Measurements from ENCODE around the gene MARF1. TPM values are rescaled to one million over a fixed set of nuclear protein-coding genes. Genes with fewer than 3 reads are reported as not detected.

The MARF1 gene
- total RNA-seq, 1 donor from 2014 or later, result 16.0 TPM

GRCh38 chr16:15644267-15644961 lies 1.5 kb upstream of the MARF1 start:
- Histone ChIP-seq H3K36me3 (no peaks in the 10 kb centered on the region), H3K9me3 (no peaks in the 10 kb centered on the region), H3K4me3 (peak overlapping the region in 1 of 2 donors; percentile 96), H3K27ac (peak overlapping the region; percentile 98), H3K4me1 (peaks cover 0 to 13% of the 10 kb centered on the region in 2 donors), H3K27me3 (no peaks in the 10 kb centered on the region)
- intact Hi-C loops (cut with DNase I), result no loop called here
- no peak for DNase-seq (ENCODE audit: low spot score in 2 of 2)
- TF ChIP-seq, protein P1, sequence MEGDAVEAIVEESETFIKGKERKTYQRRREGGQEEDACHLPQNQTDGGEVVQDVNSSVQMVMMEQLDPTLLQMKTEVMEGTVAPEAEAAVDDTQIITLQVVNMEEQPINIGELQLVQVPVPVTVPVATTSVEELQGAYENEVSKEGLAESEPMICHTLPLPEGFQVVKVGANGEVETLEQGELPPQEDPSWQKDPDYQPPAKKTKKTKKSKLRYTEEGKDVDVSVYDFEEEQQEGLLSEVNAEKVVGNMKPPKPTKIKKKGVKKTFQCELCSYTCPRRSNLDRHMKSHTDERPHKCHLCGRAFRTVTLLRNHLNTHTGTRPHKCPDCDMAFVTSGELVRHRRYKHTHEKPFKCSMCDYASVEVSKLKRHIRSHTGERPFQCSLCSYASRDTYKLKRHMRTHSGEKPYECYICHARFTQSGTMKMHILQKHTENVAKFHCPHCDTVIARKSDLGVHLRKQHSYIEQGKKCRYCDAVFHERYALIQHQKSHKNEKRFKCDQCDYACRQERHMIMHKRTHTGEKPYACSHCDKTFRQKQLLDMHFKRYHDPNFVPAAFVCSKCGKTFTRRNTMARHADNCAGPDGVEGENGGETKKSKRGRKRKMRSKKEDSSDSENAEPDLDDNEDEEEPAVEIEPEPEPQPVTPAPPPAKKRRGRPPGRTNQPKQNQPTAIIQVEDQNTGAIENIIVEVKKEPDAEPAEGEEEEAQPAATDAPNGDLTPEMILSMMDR (IDR thresholded peaks at IDR 0.05), result no peak

GRCh38 chr16:15643946-15644250 lies 944 bp upstream of the MARF1 start:
- intact Hi-C loops (cut with DNase I), result loop anchor here (2.0 kb wide), 3 partner anchors 29 to 551 kb away; no protein-coding TSS in a partner anchor
- DNase-seq (ENCODE audit: low spot score in 2 of 2), result no peak

DNA sequence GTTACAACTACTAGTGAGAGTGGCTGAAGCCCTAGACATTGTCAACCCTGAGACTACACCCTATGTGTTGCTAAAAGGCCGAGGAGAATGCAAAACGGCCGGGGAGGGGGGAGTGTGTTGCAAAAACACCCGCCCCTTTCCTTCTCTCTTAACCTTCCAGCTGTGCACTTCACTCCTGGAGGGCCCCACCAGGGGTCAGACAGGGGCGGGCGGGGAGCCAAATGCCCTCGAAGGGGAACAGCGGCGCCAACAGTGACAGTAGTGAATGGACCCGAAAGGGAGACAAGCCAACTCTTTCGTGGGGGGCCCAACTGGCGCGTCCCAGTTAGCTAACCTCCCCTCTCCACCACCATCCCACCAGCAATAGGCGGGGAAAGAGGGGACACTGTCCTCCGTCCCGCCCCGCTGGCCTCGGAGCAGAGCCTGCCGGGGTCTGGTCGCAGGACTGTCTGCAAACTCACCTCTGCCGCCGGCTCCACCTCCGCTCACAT lies 352 bp downstream of the MARF1 start:
- TF ChIP-seq, protein P1 (IDR thresholded peaks at IDR 0.05), result peak in 1 of 3 experiments; percentile 42
- Histone ChIP-seq H3K36me3 (peaks cover 16 to 18% of the 10 kb centered on the region in 2 donors), H3K9me3 (no peaks in the 10 kb centered on the region), H3K4me3 (peak overlapping the region; percentile 92 to 96), H3K27me3 (no peaks in the 10 kb centered on the region), H3K4me1 (peaks cover 0 to 12% of the 10 kb centered on the region in 2 donors), H3K27ac (peak overlapping the region; percentile 98)
- intact Hi-C loops (cut with DNase I), result loop anchor here (2.0 kb wide), 3 partner anchors 30 to 552 kb away; no protein-coding TSS in a partner anchor
- DNase-seq (ENCODE audit: low spot score in 2 of 2), result peak; percentile 37 to 84

More at GRCh38 chr16:15643946-15644250, 944 bp upstream of the MARF1 start:
- H3K4me3 ChIP-seq, result peak overlapping the region; percentile 92 to 96
- H3K9me3 ChIP-seq, result no peaks in the 10 kb centered on the region
- H3K27me3 ChIP-seq, result no peaks in the 10 kb centered on the region
- H3K27ac ChIP-seq, result peak overlapping the region; percentile 98
- peaks cover 0 to 12% of the 10 kb centered on the region in 2 donors for H3K4me1 ChIP-seq
- TF ChIP-seq, protein P1 (IDR thresholded peaks at IDR 0.05), result no peak
- peaks cover 4 to 5% of the 10 kb centered on the region in 2 donors for H3K36me3 ChIP-seq

GRCh38 chr16:15641753-15642556 lies 999 bp downstream of the MARF1 start:
- H3K9me3 ChIP-seq, result no peaks in the 10 kb centered on the region
- TF ChIP-seq, protein P1 (IDR thresholded peaks at IDR 0.05), result no peak
- H3K4me1 ChIP-seq, result peaks cover 0 to 12% of the 10 kb centered on the region in 2 donors
- no peak for DNase-seq (ENCODE audit: low spot score in 2 of 2)
- H3K36me3 ChIP-seq, result peaks cover 23 to 24% of the 10 kb centered on the region in 2 donors
- peak overlapping the region; percentile 98 for H3K27ac ChIP-seq
- intact Hi-C loops (cut with DNase I), result loop anchor here (2.0 kb wide), 3 partner anchors 31 to 553 kb away; no protein-coding TSS in a partner anchor
- peak overlapping the region; percentile 92 to 96 for H3K4me3 ChIP-seq
- H3K27me3 ChIP-seq, result no peaks in the 10 kb centered on the region

DNA sequence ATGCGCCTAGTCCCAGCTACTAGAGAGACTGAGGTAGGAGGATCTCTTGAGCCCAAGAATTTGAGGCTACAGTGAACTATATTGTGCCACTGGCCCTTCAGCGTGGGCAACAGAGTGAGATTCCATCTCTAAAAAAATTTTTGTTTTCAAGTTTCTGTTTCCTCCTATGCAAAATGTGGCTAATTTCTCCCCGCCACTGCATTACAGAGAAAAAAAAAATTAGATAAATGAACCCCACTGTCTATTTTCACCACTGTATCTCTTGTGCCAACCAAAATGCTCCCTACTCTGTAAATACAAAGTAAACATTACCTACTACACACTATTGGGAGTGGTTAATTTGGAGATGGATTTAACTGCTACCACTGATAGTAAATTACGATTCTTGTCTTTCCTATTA lies 2.0 kb downstream of the MARF1 start:
- Histone ChIP-seq H3K36me3 (peaks cover 32 to 34% of the 10 kb centered on the region in 2 donors), H3K27ac (no peak overlapping the region), H3K4me3 (no peak overlapping the region), H3K9me3 (no peaks in the 10 kb centered on the region), H3K27me3 (no peaks in the 10 kb centered on the region), H3K4me1 (peaks cover 0 to 12% of the 10 kb centered on the region in 2 donors)
- intact Hi-C loops (cut with DNase I), result no loop called here
- TF ChIP-seq, protein P1 (IDR thresholded peaks at IDR 0.05), result no peak
- no peak for DNase-seq (ENCODE audit: low spot score in 2 of 2)
